Parathyroid adenoma (tissue), 2 donors: ENCODE data around the gene OR51B4.

Experiments
- H2AFZ ChIP-seq: fragments of 300-600 bp; sonication (generic); one replicate; pipeline ENCODE4 v1.7.0; 2017; ENCODE audit warnings: antibody characterized with exemption, mild to moderate bottlenecking
- H3K27ac ChIP-seq: fragments of 300-600 bp; sonication (generic); one replicate; pipeline ENCODE4 v1.7.0; 2017
- H3K27me3 ChIP-seq: fragments of 300-600 bp; sonication (generic); one replicate; pipeline ENCODE4 v1.7.0; 2017; ENCODE audit warnings: low read length; ENCODE audit not compliant: control insufficient read depth, insufficient read depth
- H3K36me3 ChIP-seq: fragments of 300-600 bp; sonication (generic); one replicate; pipeline ENCODE4 v1.7.0; 2017; ENCODE audit warnings: low read length; ENCODE audit not compliant: control insufficient read depth, insufficient read depth
- H3K4me1 ChIP-seq: fragments of 300-600 bp; sonication (generic); one replicate; pipeline ENCODE4 v1.7.0; 2017; ENCODE audit warnings: control low read depth
- H3K4me2 ChIP-seq: fragments of 300-600 bp; sonication (generic); one replicate; pipeline ENCODE4 v1.7.0; 2017; ENCODE audit warnings: low read length
- H3K4me3 ChIP-seq: fragments of 300-600 bp; sonication (generic); one replicate; pipeline ENCODE4 v1.7.0; 2017; ENCODE audit warnings: low read depth, low read length
- H3K79me2 ChIP-seq: fragments of 300-600 bp; sonication (generic); one replicate; pipeline ENCODE4 v1.7.0; 2017; ENCODE audit warnings: control low read depth
- H3K9ac ChIP-seq: fragments of 300-600 bp; sonication (generic); one replicate; pipeline ENCODE4 v1.7.0; 2017; ENCODE audit warnings: mild to moderate bottlenecking
- H3K9me3 ChIP-seq: fragments of 300-600 bp; sonication (generic); one replicate; pipeline ENCODE4 v1.7.0; 2017; ENCODE audit warnings: low read length; ENCODE audit not compliant: control insufficient read depth
- CTCF ChIP-seq: fragments of 300-600 bp; sonication (generic); IDR thresholded peaks from one replicate; pipeline ENCODE4 v1.7.0; 2017; ENCODE audit warnings: antibody characterized with exemption, mild to moderate bottlenecking
- donor health status: primary hyperparathyroidism.

OR51B4 gene

GRCh38 chr11:5269715-5270147 lies 32.0 kb downstream of the OR51B4 start, which contains the start of gene HBE1:
Gene HBE1, minus strand, starts transcription at chr11:5269945. Its CDS starts 55 bp downstream, at chr11:5269890.
- Histone ChIP-seq H3K36me3 (no peaks in the 10 kb centered on the region), H3K27ac (no peak within 1 kb of the TSS), H3K9ac (no peak within 1 kb of the TSS), H3K79me2 (no peaks in the 10 kb centered on the region), H3K4me1 (no peaks in the 10 kb centered on the region), H2AFZ (no peak within 1 kb of the TSS), H3K9me3 (no peaks in the 10 kb centered on the region), H3K27me3 (no peaks in the 10 kb centered on the region), H3K4me3 (no peak within 1 kb of the TSS), H3K4me2 (no peak within 1 kb of the TSS)
- no peak for TF ChIP-seq CTCF

GRCh38 chr11:5267033-5267563 lies 34.6 kb downstream of the OR51B4 start:
- Histone ChIP-seq H3K27ac (no peak overlapping the region), H3K9me3 (no peaks in the 10 kb centered on the region), H3K9ac (no peak overlapping the region), H3K27me3 (no peaks in the 10 kb centered on the region), H3K36me3 (no peaks in the 10 kb centered on the region), H3K79me2 (no peaks in the 10 kb centered on the region), H3K4me1 (no peaks in the 10 kb centered on the region), H3K4me2 (no peak overlapping the region), H2AFZ (no peak overlapping the region), H3K4me3 (no peak overlapping the region)
- TF ChIP-seq CTCF, result no peak

DNA sequence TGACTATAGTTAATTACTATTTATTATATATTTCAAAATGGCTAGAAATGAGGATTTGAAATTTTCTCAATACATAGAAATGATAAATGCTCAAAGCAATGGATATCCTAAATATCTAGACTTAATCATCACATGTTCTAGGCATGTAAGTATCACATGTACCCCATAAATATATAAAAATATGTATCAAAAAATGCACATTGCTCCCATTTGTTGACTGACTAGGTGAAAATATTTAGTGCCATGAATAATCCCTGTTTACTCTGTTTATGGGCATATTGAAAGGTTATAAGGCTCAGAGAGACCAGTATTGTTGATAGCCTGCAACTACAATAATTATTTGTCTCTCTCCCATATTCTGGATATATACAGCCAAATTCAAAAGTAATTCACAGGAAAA lies 35.1 kb downstream of the OR51B4 start:
- no peaks in the 10 kb centered on the region for H3K4me1 ChIP-seq
- no peaks in the 10 kb centered on the region for H3K27me3 ChIP-seq
- no peaks in the 10 kb centered on the region for H3K9me3 ChIP-seq

DNA sequence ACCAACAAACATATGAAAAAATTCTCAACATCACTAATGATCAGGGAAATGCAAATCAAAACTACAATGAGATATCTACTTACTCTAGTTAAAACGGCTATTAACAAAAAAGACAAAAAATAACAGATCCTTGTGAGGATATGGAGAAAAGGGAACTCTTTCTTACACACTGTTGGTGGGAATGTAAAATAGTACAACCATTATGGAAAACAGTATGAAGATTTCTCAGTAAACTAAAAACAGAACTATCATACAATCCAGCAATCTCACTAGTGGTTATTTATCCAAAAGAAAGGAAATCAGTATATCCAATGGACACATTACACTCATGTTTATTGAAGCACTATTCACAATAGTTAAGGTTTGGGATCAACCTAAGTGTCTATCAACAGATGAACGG lies 35.9 kb downstream of the OR51B4 start:
- Histone ChIP-seq H3K36me3 (no peaks in the 10 kb centered on the region), H3K79me2 (no peaks in the 10 kb centered on the region), H3K4me3 (no peak overlapping the region), H3K9me3 (no peaks in the 10 kb centered on the region), H3K27ac (no peak overlapping the region), H3K9ac (no peak overlapping the region), H3K4me2 (no peak overlapping the region), H3K4me1 (no peaks in the 10 kb centered on the region), H3K27me3 (no peaks in the 10 kb centered on the region), H2AFZ (no peak overlapping the region)
- TF ChIP-seq CTCF, result no peak

More for the DNA sequence above, 35.1 kb downstream of the OR51B4 start:
- no peak overlapping the region for H3K4me2 ChIP-seq
- H2AFZ ChIP-seq, result no peak overlapping the region
- H3K9ac ChIP-seq, result no peak overlapping the region
- H3K27ac ChIP-seq, result no peak overlapping the region
- no peaks in the 10 kb centered on the region for H3K36me3 ChIP-seq
- H3K79me2 ChIP-seq, result no peaks in the 10 kb centered on the region
- no peak for TF ChIP-seq CTCF
- no peak overlapping the region for H3K4me3 ChIP-seq

DNA sequence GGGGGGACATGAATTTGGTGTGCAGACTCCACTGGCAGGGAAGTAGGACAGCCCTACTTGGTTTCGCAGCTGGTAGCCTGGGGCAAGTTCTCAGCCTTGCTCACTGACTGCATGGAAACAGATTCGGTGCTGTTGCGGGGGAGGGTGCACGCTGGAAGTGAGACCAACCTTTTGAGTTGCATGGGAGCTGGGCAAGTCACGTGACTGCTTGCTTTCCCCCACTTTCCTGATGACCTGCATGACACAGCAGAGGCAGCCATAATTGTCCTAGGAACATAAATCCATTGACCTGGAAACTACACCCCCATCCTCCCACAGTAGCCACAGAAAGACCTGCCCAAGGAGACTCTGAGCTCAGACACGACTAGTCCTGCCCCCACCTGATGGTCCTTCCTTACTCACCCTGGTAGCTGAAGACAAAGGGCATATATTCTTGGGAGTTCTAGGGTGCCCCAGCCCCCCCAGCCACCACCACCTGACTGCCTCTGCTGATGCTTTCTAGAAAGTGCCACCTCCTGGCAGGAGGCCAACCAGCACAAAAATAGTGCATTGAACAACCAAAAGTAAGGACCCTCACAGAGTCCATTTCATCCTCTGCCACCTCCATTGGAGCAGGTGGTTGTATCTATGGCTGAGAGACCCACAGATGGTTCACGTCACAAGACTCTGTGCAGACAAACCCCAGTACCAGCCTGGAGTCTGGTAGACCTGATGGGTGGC lies 43.0 kb downstream of the OR51B4 start:
- no peaks in the 10 kb centered on the region for H3K79me2 ChIP-seq
- no peak overlapping the region for H3K9ac ChIP-seq
- no peak for TF ChIP-seq CTCF

More for the DNA sequence above, 43.0 kb downstream of the OR51B4 start:
- H3K4me3 ChIP-seq, result no peak overlapping the region
- no peaks in the 10 kb centered on the region for H3K36me3 ChIP-seq
- no peaks in the 10 kb centered on the region for H3K4me1 ChIP-seq
- no peak overlapping the region for H3K27ac ChIP-seq
- no peaks in the 10 kb centered on the region for H3K27me3 ChIP-seq
- no peaks in the 10 kb centered on the region for H3K9me3 ChIP-seq
- no peak overlapping the region for H3K4me2 ChIP-seq
- H2AFZ ChIP-seq, result no peak overlapping the region
